CD4-positive, alpha-beta T cell treated with Interleukin-17A for 4 hours (primary cell): ENCODE results near the gene ACSM2B.
"Not testable (repeated sequence)": the region's sequence is repeated elsewhere in the genome, so short reads cannot be mapped to it uniquely, and the experiment has no call there.

Experiments used
- DNase-seq: peaks from one replicate; pipeline ENCODE4 v3.0.0-alpha.2; 2020; ENCODE audit warnings: mixed read lengths

ACSM2B gene

DNA sequence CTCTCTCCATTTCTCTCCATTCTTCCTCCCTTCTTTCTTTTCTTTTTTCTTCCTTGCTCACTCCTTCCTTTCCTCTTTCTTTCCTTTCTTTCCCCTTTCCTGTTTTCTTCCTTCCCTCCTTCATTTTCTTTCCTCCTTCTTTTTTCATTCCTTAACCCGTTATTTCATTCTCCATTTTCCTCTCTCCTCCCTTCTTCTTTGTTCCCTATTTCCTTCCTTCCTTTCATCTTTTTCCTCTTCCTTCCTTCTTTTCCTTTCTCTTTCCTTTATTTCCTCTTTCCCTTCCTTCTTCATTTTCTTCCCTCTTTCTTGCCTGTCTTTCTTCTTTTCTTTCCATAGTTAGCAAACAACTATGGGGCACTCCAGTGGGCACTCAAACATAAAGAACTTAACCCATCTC, 16.6 kb upstream of the ACSM2B start:
- DNase-seq: not testable (repeated sequence)

- DNase-seq: not testable (repeated sequence)
These were observed 13.3 kb upstream of the ACSM2B start for GRCh38 chr16:20589486-20589885.

DNA sequence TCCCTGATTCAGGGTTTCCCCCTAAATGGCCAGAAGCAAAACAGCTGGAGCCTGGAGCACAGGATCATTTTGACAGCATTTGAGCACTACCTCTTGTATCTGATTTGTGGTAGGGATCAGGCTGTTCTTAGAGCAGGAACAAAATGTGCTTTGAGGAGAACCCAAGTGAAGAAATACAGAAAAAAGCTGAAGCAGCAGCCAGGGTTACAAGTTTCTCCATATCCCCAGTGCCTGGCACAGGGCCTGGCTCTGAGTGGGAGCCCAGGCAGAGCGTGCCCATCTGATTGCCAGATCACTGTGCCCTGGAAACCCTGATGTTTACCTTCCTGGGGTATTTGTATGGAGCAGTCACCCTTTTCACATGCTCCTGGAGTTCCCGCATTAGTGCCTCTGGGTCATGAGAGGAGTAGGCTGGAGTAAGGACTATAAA, 11.5 kb upstream of the ACSM2B start:
- not testable (repeated sequence) for DNase-seq

- not testable (repeated sequence) for DNase-seq
These were observed 10.5 kb upstream of the ACSM2B start for GRCh38 chr16:20586716-20587115.

DNA sequence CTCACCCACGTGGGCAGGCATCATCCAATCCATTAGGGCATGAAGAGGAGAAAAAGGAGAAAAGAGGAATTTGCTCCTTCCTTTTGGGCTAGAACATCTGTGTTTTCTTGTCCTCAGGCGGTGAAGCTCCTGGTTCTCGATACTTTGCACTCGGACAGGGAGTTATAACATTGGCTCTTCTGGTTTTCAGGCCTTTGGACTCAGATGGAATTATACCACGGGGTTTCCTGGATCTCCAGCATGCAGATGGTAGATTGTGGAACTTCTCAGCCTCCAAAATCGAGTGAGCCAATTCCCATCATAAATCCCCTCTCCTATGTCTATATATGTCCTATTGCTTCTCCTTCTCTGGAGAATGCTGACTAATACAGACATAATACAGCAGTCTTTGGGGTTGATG, 9.9 kb upstream of the ACSM2B start:
- not testable (repeated sequence) for DNase-seq

DNA sequence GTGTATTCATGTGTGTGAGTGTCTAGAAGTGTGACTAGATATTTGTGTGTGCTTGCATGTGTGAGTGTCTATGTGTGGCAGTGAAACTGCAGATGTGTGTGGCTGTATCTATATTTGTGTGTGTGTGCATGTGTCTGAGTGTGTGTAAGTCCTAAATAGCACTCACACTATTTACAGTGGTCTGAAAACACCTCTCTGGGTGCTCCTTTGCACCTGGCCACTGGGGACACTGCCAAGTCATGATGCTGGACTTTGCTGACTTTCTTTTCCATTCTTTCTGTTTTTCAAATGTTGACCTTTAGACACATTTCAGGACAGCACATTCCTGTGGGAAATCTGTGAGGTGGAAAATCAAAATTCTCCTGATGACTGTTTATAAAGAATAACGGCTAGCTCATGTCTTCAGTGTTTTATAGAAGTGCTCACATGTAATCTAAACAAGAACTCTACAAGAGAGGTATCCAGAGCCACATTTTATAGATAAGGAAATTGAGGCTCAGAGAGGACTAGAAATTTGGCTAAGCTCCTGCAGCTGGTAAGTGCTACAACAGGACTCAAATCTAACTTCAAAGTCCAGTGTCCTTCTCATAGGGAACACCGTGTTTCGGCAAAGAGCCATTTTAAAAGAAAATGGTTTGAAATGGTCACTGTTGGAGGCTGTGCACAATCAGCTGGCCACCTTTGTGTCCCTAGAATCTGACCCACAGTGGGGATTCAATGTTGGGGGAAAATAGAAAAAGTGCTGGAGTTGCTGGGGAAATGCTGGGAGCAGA, 4.5 kb upstream of the ACSM2B start:
- not testable (repeated sequence) for DNase-seq

- DNase-seq: not testable (repeated sequence)
These were observed 1.9 kb upstream of the ACSM2B start for GRCh38 chr16:20578091-20578490.

DNA sequence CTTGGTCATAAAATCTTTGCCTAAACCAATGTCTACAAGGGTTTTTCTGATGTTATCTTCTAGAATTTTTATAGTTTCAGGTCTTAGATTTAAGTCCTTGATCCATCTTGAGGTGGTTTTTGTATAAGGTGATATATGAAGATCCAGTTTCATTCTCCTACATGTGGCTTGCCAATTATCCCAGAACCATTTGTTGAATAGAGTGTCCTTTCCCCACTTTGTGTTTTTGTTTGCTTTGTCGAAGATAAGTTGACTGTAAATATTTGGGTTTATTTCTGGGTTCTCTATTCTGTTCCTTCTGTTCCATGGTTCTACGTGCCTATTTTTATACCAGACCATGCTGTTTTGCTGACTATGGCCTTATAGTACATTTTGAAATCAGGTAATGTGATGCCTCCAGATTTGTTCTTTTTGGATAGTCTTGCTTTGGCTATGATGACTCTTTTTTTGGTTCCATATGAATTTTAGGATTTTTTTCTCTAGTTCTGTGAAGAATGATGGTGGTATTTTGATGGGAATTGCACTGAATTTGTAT, 7.0 kb downstream of the ACSM2B start:
- not testable (repeated sequence) for DNase-seq

GRCh38 chr16:20568404-20568803, 7.8 kb downstream of the ACSM2B start:
- DNase-seq: no peak

DNA sequence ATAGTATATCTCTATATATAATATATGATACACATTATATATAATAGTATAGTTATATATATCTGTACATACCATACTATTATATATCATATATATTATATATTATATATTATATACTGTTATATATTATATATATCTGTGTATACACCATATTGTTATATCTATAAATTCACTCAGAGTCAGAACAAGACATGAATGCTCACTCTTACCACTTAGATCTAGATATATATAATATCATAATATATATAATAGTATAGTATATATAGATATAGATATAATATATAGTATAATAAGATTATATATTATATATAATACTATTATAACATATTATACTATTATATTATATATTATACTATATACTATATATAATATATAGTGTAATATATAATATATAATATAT, 9.3 kb downstream of the ACSM2B start:
- DNase-seq: no peak

- not testable (repeated sequence) for DNase-seq
These were observed 10.8 kb downstream of the ACSM2B start for GRCh38 chr16:20565334-20565733.

DNA sequence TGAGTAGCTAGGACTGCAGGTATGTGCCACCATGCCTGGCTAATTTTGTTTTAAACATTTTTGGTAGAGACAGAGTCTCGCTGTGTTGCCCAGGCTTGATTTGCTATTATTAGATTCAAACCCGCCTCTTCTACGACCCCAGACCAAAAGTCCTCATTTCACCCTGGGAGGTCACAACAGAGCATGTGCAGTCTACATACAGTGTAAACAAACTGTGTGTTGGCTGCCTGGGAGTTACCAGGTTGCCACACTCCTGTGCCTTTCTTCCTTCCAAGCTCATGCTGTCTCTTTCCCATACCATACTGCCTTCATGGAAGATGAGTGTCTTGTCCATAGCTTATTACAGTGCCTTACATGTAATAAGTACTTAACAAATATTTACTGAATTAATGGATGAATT, 11.9 kb downstream of the ACSM2B start:
- DNase-seq: not testable (repeated sequence)

DNA sequence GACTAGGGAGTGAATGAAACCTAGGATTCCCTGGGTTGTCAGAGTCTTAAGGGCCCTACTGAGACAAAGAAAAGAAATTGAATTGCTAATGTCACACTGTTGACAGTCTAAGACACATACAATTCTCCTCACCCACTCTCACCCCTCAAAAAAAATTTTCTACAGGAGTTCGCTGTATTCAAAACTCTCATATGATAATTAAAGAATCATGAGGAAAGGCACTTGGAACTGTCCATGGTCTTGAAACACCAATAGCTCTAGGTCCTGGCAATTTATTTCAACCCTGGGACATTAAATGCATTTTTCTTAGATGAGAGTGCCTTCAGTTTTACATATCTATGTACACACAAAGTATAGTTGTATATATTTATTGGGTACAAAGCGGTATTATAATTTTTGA, 20.5 kb downstream of the ACSM2B start:
- not testable (repeated sequence) for DNase-seq

DNA sequence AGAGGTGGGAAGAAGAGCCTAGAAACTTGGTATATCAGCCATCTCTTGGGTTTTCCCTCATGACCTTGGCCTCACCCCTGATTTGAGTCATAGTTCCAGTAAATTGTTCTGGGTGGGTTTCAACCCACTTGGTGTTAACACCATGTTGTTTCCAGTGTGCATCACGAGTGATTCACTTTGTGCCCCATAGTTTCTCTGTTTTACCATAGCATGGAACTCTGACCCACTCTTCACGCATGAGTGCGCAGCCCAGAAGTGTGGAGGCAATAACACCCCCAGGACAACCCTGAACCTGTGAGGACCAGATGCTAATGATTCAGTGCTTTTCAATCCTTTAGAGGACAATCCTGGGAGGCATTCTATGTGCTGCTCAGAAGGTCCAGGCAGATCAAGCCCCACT, 21.5 kb downstream of the ACSM2B start:
- not testable (repeated sequence) for DNase-seq

DNA sequence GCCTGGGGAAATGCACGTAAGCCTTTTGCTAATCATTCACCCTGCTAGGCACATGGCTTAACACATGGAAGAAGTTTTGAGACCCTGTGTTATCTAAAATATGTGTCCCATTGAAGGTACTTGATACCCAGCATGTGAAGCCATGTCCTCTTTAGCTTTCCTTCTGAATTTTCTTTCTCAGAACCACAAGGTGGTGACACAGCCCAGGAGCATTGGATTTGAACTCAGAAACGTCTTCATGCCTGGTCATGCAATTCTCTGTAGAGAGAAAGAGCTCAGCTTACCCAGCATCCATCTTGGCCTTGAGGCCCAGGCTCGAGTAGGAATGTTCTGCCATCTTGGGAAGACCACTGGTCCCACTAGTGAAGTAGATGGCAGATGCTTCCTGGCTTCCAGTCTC, 22.7 kb downstream of the ACSM2B start:
- not testable (repeated sequence) for DNase-seq

GRCh38 chr16:20546951-20547350, 29.2 kb downstream of the ACSM2B start:
- DNase-seq: not testable (repeated sequence)

GRCh38 chr16:20546278-20546853, 29.8 kb downstream of the ACSM2B start:
- not testable (repeated sequence) for DNase-seq

- DNase-seq: not testable (repeated sequence)
These were observed 35.4 kb downstream of the ACSM2B start for GRCh38 chr16:20540603-20541316.

- DNase-seq: no peak
These were observed 37.5 kb downstream of the ACSM2B start for GRCh38 chr16:20538687-20539086.

DNA sequence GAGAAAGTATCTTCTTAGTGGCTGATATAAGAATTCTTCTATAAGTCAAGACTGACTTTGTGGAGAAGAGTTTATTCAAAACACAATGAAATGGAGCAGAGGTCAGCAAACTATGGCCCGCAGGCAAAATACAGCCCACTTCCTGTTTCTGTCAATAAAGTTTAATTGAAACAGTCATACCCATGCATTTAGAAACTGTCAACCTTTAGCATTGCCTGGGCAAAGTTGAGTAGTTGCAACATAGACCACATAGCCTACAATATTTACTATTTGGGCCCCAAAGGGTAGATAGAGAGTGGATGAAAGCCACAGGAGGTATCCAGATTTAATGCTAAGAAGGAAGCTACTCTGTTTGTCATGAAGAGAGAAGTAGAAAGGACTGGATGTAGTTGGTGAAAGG, 38.0 kb downstream of the ACSM2B start:
- DNase-seq: no peak

GRCh38 chr16:20536669-20537068, 39.5 kb downstream of the ACSM2B start:
- not testable (repeated sequence) for DNase-seq

- not testable (repeated sequence) for DNase-seq
These were observed 43.8 kb downstream of the ACSM2B start for GRCh38 chr16:20532284-20532792.

DNA sequence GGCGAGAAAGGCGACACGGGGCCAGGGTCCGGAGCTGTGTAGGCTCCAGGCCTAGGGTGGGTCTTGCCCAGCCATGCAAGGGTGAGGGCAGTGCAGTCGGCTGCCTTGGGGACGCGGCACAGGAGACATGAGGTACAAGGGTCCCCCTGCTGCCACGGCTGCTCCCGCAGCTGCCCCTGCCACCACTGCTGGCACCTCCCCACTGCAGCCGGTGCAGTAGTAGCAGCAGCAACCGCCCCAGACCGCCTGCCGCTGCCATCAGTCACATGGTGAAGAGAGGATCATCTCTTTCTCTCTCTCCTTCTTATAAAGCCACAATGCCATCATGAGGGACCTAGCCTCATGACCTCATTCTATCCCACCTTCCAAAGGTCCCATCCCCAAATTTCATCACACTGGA, 44.4 kb downstream of the ACSM2B start:
- not testable (repeated sequence) for DNase-seq
